ENCODE measurements around the gene RDH13.

GRCh38 chr19:55096061-55096701 lies 33.2 kb upstream of the RDH13 start:
- TF ChIP-seq CTCF (IDR thresholded peaks at IDR 0.05 in 2 of 3, conservative IDR thresholded peaks at IDR 0.05 in 1 of 3; ENCODE audit: borderline replicate concordance in 1 of 3, insufficient read depth in 1 of 3, low read depth in 2 of 3, low read length in 2 of 3) (no peak), POLR2A (IDR thresholded peaks at IDR 0.05; ENCODE audit: borderline replicate concordance, extremely low read depth, insufficient read depth, insufficient read length) (no peak), POLR2AphosphoS5 (IDR thresholded peaks at IDR 0.05; ENCODE audit: low read depth, low read length) (no peak), ZNF274 (IDR thresholded peaks at IDR 0.05; ENCODE audit: low read depth, low read length) (no peak), RAD21 (IDR thresholded peaks at IDR 0.05; ENCODE audit: low read depth) (no peak), EZH2phosphoT487 (IDR thresholded peaks at IDR 0.05; ENCODE audit: borderline replicate concordance) (no peak), ZBTB33 (IDR thresholded peaks at IDR 0.05; ENCODE audit: extremely low read depth, insufficient replicate concordance, low read length) (no peak)

Measured in HCT116 (cell line).